Myometrial cell (primary cell): ENCODE results near the gene ZNF319. TPM values are rescaled to one million over a fixed set of nuclear protein-coding genes. Genes with fewer than 3 reads are reported as not detected.

Experiments used
- total RNA-seq: library from RNA; depleted of rRNA; stranded (reverse); fragments of >200 nt; gene quantifications from 2 replicates; pipeline ENCODE4 v1.2.3, GENCODE V29; 2015

ZNF319 gene
- 3.0 and 4.9 TPM in 2 replicates for total RNA-seq

GRCh38 chr16:57999971-58000705, at the start of gene ZNF319:
Gene ZNF319 (minus strand): TSS chr16:58000672. CDS start chr16:57998265, 2,407 bp downstream.

GRCh38 chr16:58025351-58026138, 25.1 kb upstream of the ZNF319 start, which contains the start of gene MMP15:
Gene MMP15 (plus strand): TSS chr16:58025754. CDS start chr16:58026351, 597 bp downstream.

GRCh38 chr16:58000706-58001676, 519 bp upstream of the ZNF319 start, which contains the start of gene USB1:
Gene USB1 (plus strand): TSS chr16:58001407. CDS start chr16:58001484, 77 bp downstream.

GRCh38 chr16:57970970-57971369, 29.5 kb downstream of the ZNF319 start, which contains the start of gene CNGB1:
Gene CNGB1 (minus strand): TSS chr16:57971128. CDS start chr16:57967286, 3,842 bp downstream.

Other genes with a start within 250 kb of the ZNF319 start
- gene KIFC3, start 198.2 kb downstream of the ZNF319 start, total RNA-seq: 38.3 and 44.1 TPM in 2 replicates
- not detected in 2 replicates for gene CNGB1, start 29.5 kb downstream of the ZNF319 start, total RNA-seq
- gene USB1, start 735 bp upstream of the ZNF319 start, total RNA-seq: 11.0 and 24.3 TPM in 2 replicates
- gene MMP15, start 25.1 kb upstream of the ZNF319 start, total RNA-seq: 0.18 TPM in 1 of 2 replicates, not detected in the other
- 23.1 and 52.6 TPM in 2 replicates for gene CFAP20, start 128.7 kb upstream of the ZNF319 start, total RNA-seq
- 18.5 and 19.3 TPM in 2 replicates for gene CSNK2A2, start 197.4 kb upstream of the ZNF319 start, total RNA-seq